Fibroblast of skin of left biceps (primary cell): ENCODE data around the gene FCHO2.
"Not testable (repeated sequence)": the region's sequence is repeated elsewhere in the genome, so short reads cannot be mapped to it uniquely, and the experiment has no call there.

Experiments used
- DNase-seq, 2 experiments: peaks; one replicate each; pipeline ENCODE4 v3.0.0-alpha.2; 2013; ENCODE audit warnings: low read depth in 2 of 2

Gene FCHO2

GRCh38 chr5:72955768-72956323 is at the start of gene FCHO2:
TSS of gene FCHO2 (plus strand) at chr5:72956041. CDS start at chr5:72956097, 56 bp downstream.
- DNase-seq: peak; percentile 90 to 91

- no peak for DNase-seq
Observed at GRCh38 chr5:72906806-72907205, 49.0 kb upstream of the FCHO2 start.

GRCh38 chr5:72908664-72909063 is 47.2 kb upstream of the FCHO2 start:
- DNase-seq: no peak

GRCh38 chr5:72917371-72917776 is 38.5 kb upstream of the FCHO2 start:
- DNase-seq: no peak

- DNase-seq: peak; percentile 20 to 23
Observed at GRCh38 chr5:72920690-72921502, 34.9 kb upstream of the FCHO2 start.

GRCh38 chr5:72921886-72922285 is 34.0 kb upstream of the FCHO2 start:
- no peak for DNase-seq

- no peak for DNase-seq
Observed at GRCh38 chr5:72922422-72922821, 33.4 kb upstream of the FCHO2 start.

- DNase-seq: no peak
Observed at GRCh38 chr5:72925336-72926010, 30.4 kb upstream of the FCHO2 start.

GRCh38 chr5:72932686-72933085 is 23.2 kb upstream of the FCHO2 start:
- DNase-seq: not testable (repeated sequence)

- DNase-seq: not testable (repeated sequence)
Observed at GRCh38 chr5:72934953-72935725, 20.7 kb upstream of the FCHO2 start.

- no peak for DNase-seq
Observed at GRCh38 chr5:72936893-72937292, 18.9 kb upstream of the FCHO2 start.

- no peak for DNase-seq
Observed at GRCh38 chr5:72937517-72938061, 18.3 kb upstream of the FCHO2 start.

GRCh38 chr5:72938206-72938605 is 17.6 kb upstream of the FCHO2 start:
- no peak for DNase-seq

- DNase-seq: no peak
Observed at GRCh38 chr5:72940082-72940481, 15.8 kb upstream of the FCHO2 start.

GRCh38 chr5:72943307-72943706 is 12.5 kb upstream of the FCHO2 start:
- no peak for DNase-seq

GRCh38 chr5:72947498-72947897 is 8.3 kb upstream of the FCHO2 start:
- no peak for DNase-seq

GRCh38 chr5:72949481-72949880 is 6.4 kb upstream of the FCHO2 start:
- DNase-seq: no peak

GRCh38 chr5:72951671-72952468 is 4.0 kb upstream of the FCHO2 start:
- peak; percentile 32 to 38 for DNase-seq

- DNase-seq: no peak
Observed at GRCh38 chr5:72954389-72954788, 1.5 kb upstream of the FCHO2 start.

GRCh38 chr5:72955143-72955767 is 586 bp upstream of the FCHO2 start:
- no peak for DNase-seq
